Stimulated activated CD4-positive, alpha-beta T cell treated with anti-CD3 and anti-CD28 coated beads, TNF-alpha, amount 100 ng/mL, for 4 hours (primary cell): ENCODE measurements around the gene C5AR1.
"Not testable (repeated sequence)": the region's sequence is repeated elsewhere in the genome, so short reads cannot be mapped to it uniquely, and the experiment has no call there.

Experiments
- DNase-seq, 3 experiments: peaks; one replicate each; pipeline ENCODE4 v3.0.0-alpha.2; 2020; ENCODE audit warnings: low read depth in 3 of 3

C5AR1 gene

GRCh38 chr19:47284324-47284899 lies 25.2 kb upstream of the C5AR1 start:
- peak in 1 of 3 experiments; percentile 29 for DNase-seq

- DNase-seq: peak; percentile 32 to 72 (median 48)
Observed at GRCh38 chr19:47296036-47296435, 13.6 kb upstream of the C5AR1 start.

- DNase-seq: not testable (repeated sequence)
Observed at GRCh38 chr19:47300867-47301266, 8.8 kb upstream of the C5AR1 start.

GRCh38 chr19:47302249-47302648 lies 7.4 kb upstream of the C5AR1 start:
- DNase-seq: no peak

GRCh38 chr19:47303966-47304365 lies 5.7 kb upstream of the C5AR1 start:
- DNase-seq: no peak

- DNase-seq: peak; percentile 18 to 45 (median 31)
Observed at GRCh38 chr19:47305309-47305751, 4.3 kb upstream of the C5AR1 start.

GRCh38 chr19:47306303-47306702 lies 3.4 kb upstream of the C5AR1 start:
- DNase-seq: no peak

GRCh38 chr19:47309038-47309437 lies 623 bp upstream of the C5AR1 start:
- no peak for DNase-seq

GRCh38 chr19:47310323-47310722 lies 662 bp downstream of the C5AR1 start:
- no peak for DNase-seq

GRCh38 chr19:47310819-47311218 lies 1.2 kb downstream of the C5AR1 start:
- no peak for DNase-seq

GRCh38 chr19:47312366-47313006 lies 2.8 kb downstream of the C5AR1 start:
- no peak for DNase-seq

- no peak for DNase-seq
Observed at GRCh38 chr19:47313754-47314295, 4.2 kb downstream of the C5AR1 start.

- peak in 1 of 3 experiments; percentile 7 for DNase-seq
Observed at GRCh38 chr19:47315125-47315821, 5.6 kb downstream of the C5AR1 start.

GRCh38 chr19:47316513-47316912 lies 6.9 kb downstream of the C5AR1 start:
- DNase-seq: no peak

- no peak for DNase-seq
Observed at GRCh38 chr19:47319923-47320871, 10.5 kb downstream of the C5AR1 start.

GRCh38 chr19:47321630-47322029 lies 12.0 kb downstream of the C5AR1 start:
- DNase-seq: no peak

- no peak for DNase-seq
Observed at GRCh38 chr19:47322058-47322457, 12.4 kb downstream of the C5AR1 start.

- no peak for DNase-seq
Observed at GRCh38 chr19:47323409-47323808, 13.7 kb downstream of the C5AR1 start.

- DNase-seq: no peak
Observed at GRCh38 chr19:47323872-47324271, 14.2 kb downstream of the C5AR1 start.

- no peak for DNase-seq
Observed at GRCh38 chr19:47324502-47324901, 14.8 kb downstream of the C5AR1 start.

GRCh38 chr19:47330466-47330869 lies 20.8 kb downstream of the C5AR1 start:
- no peak for DNase-seq

GRCh38 chr19:47331490-47331889 lies 21.8 kb downstream of the C5AR1 start:
- DNase-seq: no peak
